Colonic mucosa (tissue), 4 donors: ENCODE data around the gene GORASP1. TPM values are rescaled to one million over a fixed set of nuclear protein-coding genes. Genes with fewer than 3 reads are reported as not detected.

Experiments
- DNase-seq: peaks from one replicate; pipeline ENCODE4 v3.0.0-alpha.2; 2020
- H3K27ac ChIP-seq: fragments of 200-600 bp; one replicate; pipeline ENCODE4 v1.8.0; 2021
- H3K27me3 ChIP-seq: fragments of 200-600 bp; one replicate; pipeline ENCODE4 v1.8.0; 2021
- H3K36me3 ChIP-seq: fragments of 200-600 bp; one replicate; pipeline ENCODE4 v1.8.0; 2021
- H3K4me1 ChIP-seq: fragments of 200-600 bp; one replicate; pipeline ENCODE4 v1.8.0; 2021; ENCODE audit warnings: mild to moderate bottlenecking
- H3K4me3 ChIP-seq: fragments of 200-600 bp; one replicate; pipeline ENCODE4 v1.8.0; 2021
- H3K9ac ChIP-seq, 2 donors: one replicate each; pipeline ENCODE4 v1.7.0; 2013; ENCODE audit warnings: control low read depth in 2 of 2, low read depth in 2 of 2, low read length in 2 of 2
- H3K9me3 ChIP-seq: fragments of 200-600 bp; one replicate; pipeline ENCODE4 v1.8.0; 2021
- intact Hi-C: fragments of 100-400 bp; cut with DNase I; formaldehyde crosslinking; loops from one replicate; pipeline ENCODE4 v1.14.1; 2022
- total RNA-seq, 2 donors: library from RNA; stranded (reverse); fragmentation: NEBNext Ultra II Directional in 1 of 2; extraction: Animal tissue kit (Norgen Biotek cat#: 25700) in 1 of 2; gene quantifications; one replicate each; pipeline ENCODE4 v1.2.1, GENCODE V29; 2021
- TF ChIP-seq, protein P1 (sequence below): fragments of 200-600 bp; IDR thresholded peaks from one replicate; pipeline ENCODE4 v1.8.0; 2022; ENCODE audit warnings: antibody characterized with exemption, mild to moderate bottlenecking
- donor health status: healthy.
- donor health status: DM: no; HTN: no; CAD: no.
- donor health status: DM: no; HTN: no; CAD: no.

Gene GORASP1
- total RNA-seq, 2 donors from 2014 or later, result 84.2 to 106 TPM

DNA sequence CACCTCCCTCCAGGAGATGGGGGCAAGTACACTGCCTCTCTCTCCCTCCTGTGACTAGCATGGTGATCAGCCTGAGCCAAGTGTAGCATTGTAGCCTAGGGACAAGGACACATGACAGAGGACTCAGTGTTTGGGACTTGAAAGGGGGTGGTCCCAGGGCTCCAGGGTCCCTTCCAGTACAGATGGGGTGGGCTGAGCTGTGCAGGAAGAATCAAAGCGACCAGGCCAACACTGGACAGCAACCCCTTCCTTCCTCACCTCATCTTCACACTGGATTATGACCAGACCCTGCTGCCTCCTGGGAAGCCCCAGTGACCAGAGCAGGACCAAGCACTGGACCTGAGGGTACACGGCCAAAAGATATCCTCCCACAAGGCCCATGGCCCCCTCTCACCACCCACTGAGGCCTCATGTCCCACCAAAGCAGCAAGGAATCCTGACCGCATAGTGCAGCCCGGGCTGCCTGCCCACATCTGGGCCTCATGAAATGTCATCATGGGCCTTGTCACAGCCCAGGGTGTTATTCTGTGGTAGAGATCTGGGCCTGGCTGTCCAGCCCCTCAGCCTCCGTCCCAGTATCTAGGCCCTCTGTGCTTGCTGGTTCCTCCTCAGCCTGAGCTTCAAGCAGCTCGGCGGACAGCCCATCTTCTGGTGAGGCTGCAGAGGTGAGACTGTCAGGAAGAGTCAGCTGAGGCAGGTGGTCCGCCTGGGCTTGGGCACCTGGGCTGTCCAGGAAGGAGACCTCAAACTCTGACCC is 9.5 kb downstream of the GORASP1 start:
- no peaks in the 10 kb centered on the region for H3K27me3 ChIP-seq
- TF ChIP-seq, protein P1, sequence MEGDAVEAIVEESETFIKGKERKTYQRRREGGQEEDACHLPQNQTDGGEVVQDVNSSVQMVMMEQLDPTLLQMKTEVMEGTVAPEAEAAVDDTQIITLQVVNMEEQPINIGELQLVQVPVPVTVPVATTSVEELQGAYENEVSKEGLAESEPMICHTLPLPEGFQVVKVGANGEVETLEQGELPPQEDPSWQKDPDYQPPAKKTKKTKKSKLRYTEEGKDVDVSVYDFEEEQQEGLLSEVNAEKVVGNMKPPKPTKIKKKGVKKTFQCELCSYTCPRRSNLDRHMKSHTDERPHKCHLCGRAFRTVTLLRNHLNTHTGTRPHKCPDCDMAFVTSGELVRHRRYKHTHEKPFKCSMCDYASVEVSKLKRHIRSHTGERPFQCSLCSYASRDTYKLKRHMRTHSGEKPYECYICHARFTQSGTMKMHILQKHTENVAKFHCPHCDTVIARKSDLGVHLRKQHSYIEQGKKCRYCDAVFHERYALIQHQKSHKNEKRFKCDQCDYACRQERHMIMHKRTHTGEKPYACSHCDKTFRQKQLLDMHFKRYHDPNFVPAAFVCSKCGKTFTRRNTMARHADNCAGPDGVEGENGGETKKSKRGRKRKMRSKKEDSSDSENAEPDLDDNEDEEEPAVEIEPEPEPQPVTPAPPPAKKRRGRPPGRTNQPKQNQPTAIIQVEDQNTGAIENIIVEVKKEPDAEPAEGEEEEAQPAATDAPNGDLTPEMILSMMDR, result no peak
- no peaks in the 10 kb centered on the region for H3K4me1 ChIP-seq
- H3K27ac ChIP-seq, result no peak overlapping the region
- no peak overlapping the region for H3K4me3 ChIP-seq
- H3K9me3 ChIP-seq, result no peaks in the 10 kb centered on the region
- H3K9ac ChIP-seq, result no peak overlapping the region
- intact Hi-C loops, result no loop called here
- DNase-seq, result no peak
- peaks cover 17% of the 10 kb centered on the region for H3K36me3 ChIP-seq

GRCh38 chr3:39096775-39097174 is 10.7 kb downstream of the GORASP1 start:
- Histone ChIP-seq H3K4me3 (no peak overlapping the region), H3K9ac (no peak overlapping the region), H3K4me1 (no peaks in the 10 kb centered on the region), H3K27me3 (no peaks in the 10 kb centered on the region), H3K27ac (no peak overlapping the region), H3K9me3 (no peaks in the 10 kb centered on the region), H3K36me3 (peaks cover 17% of the 10 kb centered on the region)
- intact Hi-C loops, result no loop called here
- DNase-seq, result no peak
- TF ChIP-seq, protein P1, result no peak

DNA sequence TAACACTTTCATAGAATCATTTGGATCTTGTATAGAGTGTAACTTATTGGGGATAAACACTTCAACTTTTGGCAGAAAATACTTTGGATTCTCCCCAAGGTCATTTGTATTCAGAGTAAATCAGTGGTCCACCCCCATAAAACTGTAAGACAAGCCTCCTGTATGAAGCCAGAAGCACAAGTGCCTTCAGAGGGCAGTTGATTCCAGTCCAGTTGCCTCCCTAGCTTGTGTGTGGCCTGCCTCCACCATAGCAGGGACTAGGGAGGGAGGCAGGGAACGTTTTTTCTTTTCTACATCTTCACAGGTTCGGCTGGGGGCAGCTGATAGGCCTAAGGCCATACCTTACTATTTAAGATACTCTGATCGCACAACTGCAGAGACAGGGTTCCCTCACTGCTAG is 11.6 kb downstream of the GORASP1 start:
- DNase-seq, result no peak
- intact Hi-C loops, result no loop called here
- H3K27me3 ChIP-seq, result no peaks in the 10 kb centered on the region
- H3K4me1 ChIP-seq, result no peaks in the 10 kb centered on the region
- no peaks in the 10 kb centered on the region for H3K9me3 ChIP-seq
- no peak overlapping the region for H3K4me3 ChIP-seq
- no peak overlapping the region for H3K27ac ChIP-seq
- H3K36me3 ChIP-seq, result peaks cover 17% of the 10 kb centered on the region
- no peak overlapping the region for H3K9ac ChIP-seq
- TF ChIP-seq, protein P1, result no peak

- intact Hi-C loops, result no loop called here
- H3K27me3 ChIP-seq, result no peaks in the 10 kb centered on the region
- TF ChIP-seq, protein P1, result no peak
- no peaks in the 10 kb centered on the region for H3K9me3 ChIP-seq
- no peak overlapping the region for H3K9ac ChIP-seq
- peaks cover 17% of the 10 kb centered on the region for H3K36me3 ChIP-seq
- DNase-seq, result no peak
- H3K4me1 ChIP-seq, result no peaks in the 10 kb centered on the region
- H3K4me3 ChIP-seq, result no peak overlapping the region
- H3K27ac ChIP-seq, result no peak overlapping the region
Observed at GRCh38 chr3:39094851-39095677, 12.4 kb downstream of the GORASP1 start.

DNA sequence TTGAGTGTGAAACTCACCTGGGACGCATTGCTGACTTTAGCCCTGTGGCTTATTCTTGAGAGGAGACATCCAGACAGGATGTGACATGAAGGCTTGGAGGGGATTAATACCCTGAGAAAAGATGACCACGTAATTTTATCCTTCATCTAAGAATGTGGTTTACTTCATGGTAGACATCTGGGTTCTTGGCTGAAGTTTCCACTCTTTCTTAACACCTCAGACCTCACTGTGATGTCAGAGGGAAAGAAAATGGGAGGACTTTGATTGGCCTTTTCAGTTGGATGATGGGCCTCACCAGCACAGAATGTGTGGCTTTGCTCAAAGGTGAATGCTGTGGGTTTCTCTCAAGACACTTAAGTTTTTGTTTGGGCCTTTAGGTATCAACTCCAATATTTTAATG is 16.5 kb downstream of the GORASP1 start:
- no peak for DNase-seq
- Histone ChIP-seq H3K4me3 (no peak overlapping the region), H3K27ac (no peak overlapping the region), H3K27me3 (no peaks in the 10 kb centered on the region), H3K9me3 (no peaks in the 10 kb centered on the region), H3K36me3 (peaks cover 18% of the 10 kb centered on the region), H3K4me1 (no peaks in the 10 kb centered on the region), H3K9ac (no peak overlapping the region)
- TF ChIP-seq, protein P1, result no peak
- intact Hi-C loops, result no loop called here
